Measurements from ENCODE around the gene C3orf70.

DNA sequence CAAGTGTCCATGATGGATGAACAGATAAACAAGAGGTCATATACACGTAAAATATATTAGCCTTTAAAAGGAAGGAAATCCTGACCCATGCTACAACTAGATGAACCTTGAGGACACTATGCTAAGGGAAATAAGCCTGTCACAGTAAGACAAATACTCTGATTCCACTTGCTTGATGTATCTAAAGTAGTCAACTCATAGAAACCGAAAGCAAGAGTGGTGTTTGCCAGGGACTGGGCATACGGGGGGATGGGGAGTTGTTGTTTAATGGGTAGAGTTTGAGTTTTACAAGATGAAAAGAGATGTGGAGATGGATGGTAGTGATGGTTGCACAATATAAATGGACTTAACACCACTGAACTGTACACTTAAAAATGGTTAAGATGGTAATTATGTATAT lies 65.4 kb downstream of the C3orf70 start:
- no peak for TF ChIP-seq CTCF (IDR thresholded peaks at IDR 0.05; ENCODE audit: insufficient read depth, low read length)
- no peak for TF ChIP-seq POLR2AphosphoS5 (IDR thresholded peaks at IDR 0.05; ENCODE audit: low read depth)
- no peak for TF ChIP-seq REST (IDR thresholded peaks at IDR 0.05; ENCODE audit: insufficient replicate concordance, low read depth)
- no peak for TF ChIP-seq GABPA (IDR thresholded peaks at IDR 0.05; ENCODE audit: low read depth)
